ENCODE data around the gene CTU2.

The CTU2 gene

DNA sequence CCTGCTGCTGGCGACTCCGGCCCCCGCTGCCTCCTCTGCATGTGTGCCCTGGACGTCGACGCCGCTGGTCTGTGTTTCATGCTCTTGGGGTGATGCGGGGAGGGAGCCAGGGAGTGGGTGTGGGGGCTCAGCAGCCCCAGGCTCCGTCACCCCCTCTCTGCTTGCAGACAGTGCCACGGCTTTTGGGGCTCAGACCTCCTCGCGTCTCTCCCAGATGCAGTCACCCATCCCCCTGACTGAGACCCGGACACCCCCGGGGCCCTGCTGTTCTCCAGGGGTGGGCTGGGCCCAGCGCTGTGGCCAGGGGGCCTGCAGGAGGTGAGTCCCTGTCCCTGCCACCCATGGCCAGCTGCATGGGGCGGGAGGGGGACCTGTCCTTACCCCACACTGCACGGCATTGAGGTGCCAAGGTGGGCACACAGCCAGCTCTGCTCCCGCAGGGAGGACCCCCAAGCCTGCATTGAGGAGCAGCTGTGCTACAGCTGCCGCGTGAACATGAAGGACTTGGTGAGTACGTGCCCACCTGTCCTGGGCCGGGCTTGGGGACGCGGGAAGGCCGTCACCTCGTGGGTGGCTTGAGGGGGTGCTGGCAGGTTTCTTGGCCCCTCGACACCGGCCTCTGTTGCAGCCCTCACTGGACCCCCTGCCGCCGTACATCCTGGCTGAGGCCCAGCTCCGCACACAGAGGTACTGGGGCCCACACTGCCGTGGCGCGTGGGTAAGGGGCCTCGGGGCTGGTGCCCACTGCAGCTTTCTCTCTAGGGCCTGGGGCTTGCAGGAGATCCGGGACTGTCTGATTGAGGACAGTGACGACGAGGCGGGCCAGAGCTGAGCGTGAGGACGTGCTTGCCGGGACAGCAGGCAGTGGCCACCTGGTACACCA lies 8.4 kb downstream of the CTU2 start:
- no peak for DNase-seq (ENCODE audit: low spot score)

DNA sequence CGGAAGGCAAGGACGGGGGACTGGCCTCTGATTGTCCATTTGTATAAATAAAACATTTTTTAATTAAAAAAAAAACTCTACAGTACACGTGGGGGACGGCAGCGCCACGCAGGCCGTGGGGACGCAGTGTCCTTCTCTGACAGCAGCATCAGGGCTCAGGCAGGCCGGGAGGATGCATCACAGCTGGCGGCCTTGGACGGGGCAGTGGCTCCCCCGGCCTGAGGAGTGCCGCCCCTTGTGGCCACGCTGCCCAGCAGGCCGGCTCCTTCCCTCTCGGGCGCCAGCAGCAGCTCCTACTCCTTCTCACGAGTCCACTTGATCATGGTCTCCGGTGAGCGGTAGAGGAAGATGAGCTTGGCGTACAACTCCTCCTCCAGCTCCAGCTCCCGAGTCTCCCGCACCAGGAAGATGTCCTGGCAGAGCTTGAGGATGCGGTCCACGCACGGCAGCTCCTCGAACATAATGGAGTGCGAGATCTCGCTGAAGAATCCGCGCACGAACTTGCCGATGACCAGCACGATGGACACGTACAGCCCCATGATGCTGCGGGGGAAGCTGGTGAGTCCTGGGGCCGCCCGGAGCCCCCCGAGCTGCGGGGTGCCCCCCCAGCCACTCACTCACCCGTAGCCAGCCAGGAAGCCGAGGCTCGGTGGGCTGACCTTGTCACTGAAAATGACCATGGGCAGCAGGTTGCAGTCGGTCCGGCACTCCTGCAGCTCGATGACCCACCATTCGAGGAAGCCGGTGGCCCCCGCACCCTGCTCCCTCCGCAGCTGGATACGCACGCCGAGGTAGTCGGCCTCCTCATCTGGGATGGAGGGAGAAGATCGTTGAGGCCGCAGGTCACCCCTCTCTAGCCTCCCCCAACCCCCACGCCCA lies 9.2 kb downstream of the CTU2 start:
- DNase-seq (ENCODE audit: low spot score): no peak

DNA sequence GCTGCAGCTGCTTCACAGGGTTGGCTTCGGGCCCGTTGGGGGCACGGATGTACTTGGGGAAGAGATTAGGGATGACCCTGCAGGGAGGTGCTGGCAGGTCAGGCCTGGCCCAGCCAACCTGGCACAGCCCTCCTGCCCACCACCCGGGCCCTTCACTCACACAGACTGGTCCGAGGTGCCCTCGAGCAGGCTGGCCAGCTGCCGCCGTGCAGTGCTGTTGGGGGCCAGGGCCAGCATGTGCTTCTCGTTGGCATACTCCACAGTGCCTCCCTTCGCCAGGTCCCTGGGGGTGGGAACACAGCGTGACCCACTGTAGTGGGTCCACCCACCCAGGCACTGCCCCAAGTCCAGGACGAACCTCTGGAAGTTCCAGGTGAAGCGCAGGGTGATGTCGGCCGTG lies 9.9 kb downstream of the CTU2 start:
- DNase-seq (ENCODE audit: low spot score): no peak

DNA sequence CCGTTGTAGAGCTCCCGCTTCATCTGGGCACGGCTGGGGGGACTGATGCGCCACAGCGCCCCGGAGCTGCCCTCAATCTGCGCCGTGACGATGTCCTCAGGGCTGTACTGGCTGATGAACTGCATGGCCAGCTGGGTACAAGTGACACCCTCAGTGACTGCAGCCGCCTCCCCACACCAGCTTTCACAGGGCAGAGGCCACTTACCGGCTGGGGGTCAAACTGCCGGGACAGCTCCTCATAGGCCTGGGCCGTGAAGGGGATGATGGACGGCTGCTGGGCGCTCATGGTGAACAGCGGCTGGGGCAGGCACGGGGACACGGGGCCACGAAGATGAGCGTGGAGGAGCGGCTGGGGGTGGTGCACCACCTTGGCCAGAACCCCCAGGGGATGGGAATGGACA lies 10.3 kb downstream of the CTU2 start:
- no peak for DNase-seq (ENCODE audit: low spot score)

DNA sequence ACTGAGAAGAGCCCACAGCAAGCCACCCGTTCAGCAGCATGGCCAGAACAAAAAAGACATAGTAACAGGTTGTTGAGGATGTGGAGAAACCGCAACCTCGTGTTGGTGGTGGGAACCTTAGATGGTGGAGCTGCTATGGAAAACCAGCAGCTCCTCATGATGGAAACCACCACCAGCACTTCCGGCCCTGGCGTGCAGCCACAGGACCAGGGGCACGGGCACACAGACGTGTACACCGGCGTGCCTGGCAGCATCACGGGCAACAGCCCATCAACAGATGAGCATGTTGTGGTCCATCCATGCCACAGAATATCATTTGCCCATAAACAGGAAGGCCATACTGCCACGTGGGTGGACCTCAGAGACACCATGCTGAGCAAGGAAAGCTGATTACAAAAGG lies 11.9 kb downstream of the CTU2 start:
- DNase-seq (ENCODE audit: low spot score): no peak

DNA sequence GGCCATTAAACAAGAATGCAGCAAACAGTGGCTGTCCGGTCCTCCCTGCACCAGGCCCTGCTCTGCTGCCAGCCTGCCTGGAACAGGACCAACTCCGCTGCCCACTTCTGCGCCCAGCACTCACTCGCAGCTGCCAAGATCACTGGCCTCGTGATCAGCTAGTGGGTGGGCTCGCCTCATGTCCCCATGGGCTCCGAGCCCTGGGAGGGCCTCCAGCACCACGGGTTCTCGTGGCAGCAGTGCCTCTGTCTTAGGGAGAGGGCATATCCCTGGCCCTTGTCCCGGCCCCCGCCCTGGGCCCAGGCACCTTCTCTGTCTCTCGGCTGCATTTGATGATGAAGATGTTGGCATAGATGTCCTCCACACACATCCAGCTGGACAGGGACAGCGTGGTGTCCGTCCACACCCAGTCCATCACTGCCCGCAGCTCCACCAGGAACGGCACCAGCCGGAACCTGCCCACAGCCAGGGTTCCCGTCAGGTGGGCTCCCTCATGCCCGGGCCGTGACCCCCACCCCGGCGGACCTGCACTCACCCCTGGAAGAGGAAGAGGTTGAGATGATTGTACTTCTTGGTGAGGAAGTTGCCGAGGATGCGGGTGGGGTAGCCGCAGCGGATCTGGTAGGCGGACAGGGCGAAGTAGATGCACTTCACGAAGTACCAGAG lies 13.1 kb downstream of the CTU2 start:
- DNase-seq (ENCODE audit: low spot score): no peak

DNA sequence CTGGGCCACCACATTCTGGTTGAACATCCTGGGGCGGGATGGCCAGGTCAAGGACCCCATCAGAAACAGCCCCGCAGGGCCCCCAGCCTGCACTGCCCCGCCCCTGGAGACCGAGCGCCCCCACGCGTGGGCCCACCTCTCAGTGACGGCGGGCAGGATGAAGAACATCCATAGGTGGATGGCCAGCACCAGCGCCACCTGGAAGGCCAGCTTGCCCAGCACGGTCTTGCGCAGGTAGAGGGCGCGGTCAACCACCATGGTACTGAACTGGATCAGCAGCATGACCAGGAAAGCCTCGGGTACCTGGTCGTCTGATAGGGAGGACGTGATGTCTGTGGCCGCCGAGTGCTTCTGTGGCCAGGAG lies 13.6 kb downstream of the CTU2 start:
- no peak for DNase-seq (ENCODE audit: low spot score)

DNA sequence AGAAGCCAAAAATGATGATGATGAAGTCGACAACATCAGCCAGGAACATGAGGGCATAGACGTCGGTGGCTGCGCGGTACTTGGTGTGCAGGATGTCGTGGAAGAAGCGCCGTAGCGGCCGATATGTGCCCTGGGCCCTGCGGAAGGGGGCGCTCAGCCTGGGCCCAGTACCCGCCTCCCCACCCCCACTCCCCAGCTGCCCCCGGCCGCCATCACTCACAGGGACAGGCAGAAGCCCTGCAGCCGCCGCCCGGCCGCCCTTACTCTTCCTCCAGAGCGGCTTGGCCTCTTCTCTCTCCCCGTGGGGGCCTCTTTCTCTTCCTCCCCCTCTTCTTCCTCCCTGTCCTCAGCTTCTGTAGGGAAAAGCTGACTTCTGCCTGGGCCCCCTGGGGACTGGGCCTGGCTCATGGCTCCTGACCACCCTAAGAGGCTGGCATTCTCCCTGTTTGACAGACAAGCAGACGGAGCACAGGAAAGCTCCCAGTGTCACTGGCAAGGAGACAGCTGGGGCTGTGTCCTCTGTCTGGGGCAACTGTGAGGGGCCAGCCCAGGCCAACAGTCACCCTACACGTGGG lies 14.2 kb downstream of the CTU2 start:
- no peak for DNase-seq (ENCODE audit: low spot score)

DNA sequence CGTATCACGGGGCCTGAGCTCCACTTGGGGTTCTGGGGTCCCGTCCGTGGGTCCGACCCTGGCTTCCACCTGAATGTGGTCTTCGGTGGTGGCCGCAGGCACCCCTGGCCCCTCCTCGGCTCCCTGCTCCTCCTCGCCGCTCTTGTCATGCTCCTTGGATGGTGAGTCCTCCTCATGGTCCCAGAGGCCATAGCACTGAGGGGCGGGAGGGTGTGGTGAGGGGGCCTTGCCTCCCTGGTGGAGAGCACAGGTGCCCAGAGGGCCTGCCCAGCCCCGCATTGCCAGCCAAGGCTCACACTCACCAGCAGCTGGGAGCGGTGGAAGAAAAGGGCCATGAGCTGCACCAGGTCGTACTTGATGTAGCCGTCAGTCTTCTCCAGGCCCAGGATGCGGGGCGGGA lies 14.9 kb downstream of the CTU2 start:
- no peak for DNase-seq (ENCODE audit: low spot score)

DNA sequence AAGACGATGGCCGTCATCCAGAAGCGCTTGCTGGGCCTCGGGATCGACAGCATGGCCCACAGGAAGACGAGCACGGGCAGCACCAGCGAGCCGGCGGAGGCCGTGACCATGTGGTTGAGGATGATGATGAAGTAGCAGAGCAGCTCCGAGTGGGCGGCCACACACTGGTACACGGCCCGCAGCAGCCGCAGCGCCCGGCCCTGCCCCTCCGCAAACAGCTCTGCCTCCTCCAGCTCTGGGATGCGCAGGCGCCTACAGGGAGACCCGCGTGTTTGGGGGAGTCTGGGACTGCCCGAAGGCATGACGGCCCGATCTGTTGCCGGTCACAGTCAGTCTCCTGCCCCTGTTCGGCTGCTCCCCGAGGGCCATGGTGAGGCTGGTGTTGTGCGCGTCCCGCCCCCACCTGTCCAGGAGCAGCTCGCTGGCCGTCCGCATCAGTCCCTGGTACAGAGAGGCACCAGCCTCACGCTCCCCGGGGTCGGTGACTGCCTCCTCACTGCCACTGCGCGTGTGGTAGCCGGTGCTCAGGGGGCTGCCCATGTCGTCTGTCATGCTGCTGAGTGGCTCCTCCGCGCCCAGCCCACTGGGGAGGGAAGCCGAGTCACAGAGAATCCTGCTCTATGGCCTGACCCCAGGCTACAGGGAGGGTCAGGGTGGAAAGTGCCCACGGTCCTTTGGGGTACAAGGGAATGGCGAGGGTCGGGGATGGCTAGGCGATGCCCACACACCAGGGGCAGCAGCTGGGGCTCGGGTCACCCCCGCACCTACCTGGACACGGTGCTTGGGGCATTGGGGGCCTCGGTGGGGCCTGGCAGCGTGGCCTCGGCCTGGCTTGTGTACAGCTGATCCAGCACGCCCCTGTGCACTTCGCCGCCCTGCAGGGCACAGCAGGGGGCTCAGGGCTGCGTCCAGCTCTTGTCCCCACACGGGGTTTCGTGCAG lies 15.8 kb downstream of the CTU2 start:
- DNase-seq (ENCODE audit: low spot score): no peak

DNA sequence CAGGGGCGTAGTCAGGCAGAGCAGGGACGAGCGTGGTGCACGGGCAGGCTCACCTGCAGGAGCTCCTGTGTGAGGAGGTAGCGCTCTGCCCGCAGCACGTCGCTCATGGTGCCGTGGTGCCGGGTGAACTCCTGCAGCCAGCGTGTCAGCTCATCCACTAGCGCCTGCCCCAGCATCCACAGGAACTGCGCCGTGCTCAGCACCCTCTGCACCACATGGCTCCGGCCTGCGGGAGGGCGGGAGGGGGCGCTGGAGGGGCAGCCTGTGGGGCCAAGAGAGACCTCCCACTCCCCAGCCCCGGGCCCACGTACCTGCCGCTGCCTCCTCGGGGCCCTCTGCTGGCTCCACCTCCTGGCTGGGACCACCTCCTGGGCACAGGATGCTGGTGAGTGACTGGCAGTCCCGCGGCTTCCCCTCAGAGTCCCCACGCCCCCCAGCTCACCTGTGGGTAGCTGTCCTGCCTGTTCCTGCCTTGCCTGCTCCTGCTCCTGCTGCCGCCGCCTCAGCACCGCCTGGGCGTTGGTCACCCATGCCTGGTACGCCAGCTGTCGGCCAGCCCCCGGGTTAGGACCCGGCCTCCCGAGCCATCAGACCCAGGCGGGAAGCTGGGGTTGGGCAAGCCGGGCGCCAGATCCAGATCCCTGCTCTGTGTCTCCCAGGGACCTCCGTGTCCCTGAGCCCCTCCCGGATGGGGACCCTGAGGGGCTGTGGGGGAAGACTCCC lies 16.6 kb downstream of the CTU2 start:
- no peak for DNase-seq (ENCODE audit: low spot score)

DNA sequence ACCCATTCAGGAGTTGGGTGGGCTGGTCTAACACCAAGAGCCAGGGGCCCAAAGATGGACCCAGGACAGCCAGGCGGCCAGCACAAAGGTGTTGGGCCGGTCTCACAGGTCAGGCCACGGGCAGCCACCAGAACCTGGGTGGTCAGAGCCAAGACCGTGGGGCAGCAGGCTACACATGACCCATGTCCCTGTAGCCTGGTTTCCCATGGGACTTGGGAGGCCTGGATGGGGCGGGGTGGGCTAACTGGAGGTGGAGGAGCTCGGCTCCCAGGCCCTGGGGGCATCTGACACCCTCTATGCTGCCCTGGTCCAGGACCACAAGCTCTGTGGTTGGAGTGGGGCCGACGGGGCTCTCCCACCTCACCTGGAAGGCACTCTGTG lies 17.2 kb downstream of the CTU2 start:
- no peak for DNase-seq (ENCODE audit: low spot score)

DNA sequence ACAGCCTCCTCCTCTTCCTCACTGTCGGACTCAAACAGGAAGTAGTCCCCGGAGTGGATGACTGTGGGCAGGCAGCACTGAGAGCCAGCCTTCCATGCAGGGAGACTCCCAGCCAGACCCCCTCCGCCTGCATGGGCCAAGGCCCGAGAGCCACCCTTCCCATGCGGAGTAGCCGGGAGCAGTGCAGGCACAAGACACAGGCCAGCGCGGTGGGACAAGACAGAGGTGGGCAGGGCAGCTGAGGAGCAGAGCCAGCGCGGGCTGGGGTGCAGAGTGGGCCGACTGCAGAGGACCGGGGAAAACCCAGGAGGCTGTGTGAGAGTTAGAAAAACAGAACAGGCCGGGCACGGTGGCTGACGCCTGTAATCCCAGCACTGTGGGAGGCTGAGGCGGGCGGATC lies 17.6 kb downstream of the CTU2 start:
- DNase-seq (ENCODE audit: low spot score): no peak

DNA sequence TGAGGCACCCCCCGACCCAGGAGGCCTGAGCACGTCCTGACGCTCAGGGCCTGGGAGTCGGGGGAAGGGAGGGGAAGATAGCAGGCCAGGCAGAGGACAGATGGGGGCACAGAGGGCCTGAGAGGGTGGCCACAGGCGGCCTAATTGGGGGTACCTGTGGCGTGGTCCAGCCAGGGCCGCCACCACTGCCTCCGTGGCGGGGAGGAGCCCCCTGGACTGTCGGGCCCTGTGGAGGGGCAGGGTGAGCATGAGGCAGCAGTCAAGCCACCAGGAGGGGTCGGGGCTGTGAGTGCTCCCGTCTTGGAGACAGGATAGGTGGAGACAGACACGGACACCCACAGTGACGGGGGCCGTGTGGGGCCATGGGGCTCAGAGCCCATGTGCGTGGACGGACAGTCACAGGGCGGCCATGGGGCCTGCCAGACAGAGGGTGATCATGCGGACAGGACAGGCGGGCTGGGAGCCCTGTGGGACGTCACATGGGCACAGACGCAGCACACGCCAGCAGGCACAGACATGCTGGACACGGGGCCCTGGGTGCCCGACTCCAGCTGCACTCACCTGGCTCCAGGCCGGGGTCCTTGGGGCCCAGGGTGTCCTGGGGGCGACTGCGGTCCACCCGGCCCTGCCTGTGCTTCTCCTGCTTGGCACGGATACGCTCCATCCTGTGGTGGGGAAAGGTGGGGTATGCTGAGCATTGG lies 18.7 kb downstream of the CTU2 start:
- DNase-seq (ENCODE audit: low spot score): no peak

DNA sequence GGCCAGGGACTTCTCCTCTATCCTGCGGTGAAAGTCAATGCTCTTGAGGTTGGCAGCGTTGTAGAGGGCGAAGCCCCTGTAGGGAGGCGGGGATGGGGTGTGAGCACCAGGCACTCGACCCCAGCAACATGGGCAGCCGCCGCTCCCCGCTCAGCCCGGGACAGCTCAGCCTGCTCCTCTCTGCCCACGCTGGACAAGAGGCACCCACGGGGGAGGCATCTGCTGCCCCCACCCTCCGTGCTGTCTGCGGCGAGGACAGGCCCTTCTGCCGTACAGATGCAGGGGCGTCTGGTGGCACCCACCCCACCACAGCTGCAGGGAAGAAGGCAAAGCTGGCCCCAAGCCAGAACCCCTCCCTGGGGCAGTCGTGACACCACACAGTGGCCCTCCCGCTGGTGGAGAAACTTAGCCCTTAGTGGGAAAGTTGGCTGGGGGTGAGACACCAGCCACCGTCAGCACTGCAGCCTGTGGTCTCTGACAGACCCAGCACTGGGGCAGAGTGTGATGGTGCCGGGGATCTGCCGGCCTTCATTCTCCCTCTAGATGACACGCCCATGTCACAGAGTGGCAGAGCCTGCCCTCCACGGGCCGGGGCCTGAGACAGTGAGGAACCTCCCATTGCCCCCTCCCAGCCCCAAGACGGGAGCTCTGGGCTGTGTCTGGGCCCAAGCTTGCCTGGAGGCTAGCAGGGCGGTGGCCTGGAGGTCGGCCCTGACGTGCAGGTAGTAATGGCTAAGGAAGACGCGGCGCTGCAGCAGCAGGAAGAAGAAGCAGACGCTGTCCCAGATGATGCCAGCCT lies 19.5 kb downstream of the CTU2 start:
- DNase-seq (ENCODE audit: low spot score): no peak

DNA sequence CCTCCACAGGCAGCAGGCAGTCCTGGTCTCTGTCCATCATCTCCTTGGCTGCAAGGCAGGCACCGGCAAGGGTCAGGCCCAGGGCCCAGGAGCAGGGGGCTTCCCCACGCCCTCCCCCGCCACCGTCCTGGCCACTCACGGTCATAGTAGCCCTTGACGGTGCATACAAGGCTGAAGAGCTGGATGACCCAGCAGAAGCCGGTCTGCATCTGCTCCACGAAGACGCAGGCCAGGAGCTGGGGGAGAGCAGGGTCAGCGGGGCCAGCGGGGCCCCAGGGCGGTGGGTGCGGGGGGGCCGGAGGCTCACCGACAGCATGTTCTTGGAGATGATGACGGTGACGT lies 20.1 kb downstream of the CTU2 start:
- DNase-seq (ENCODE audit: low spot score): no peak

DNA sequence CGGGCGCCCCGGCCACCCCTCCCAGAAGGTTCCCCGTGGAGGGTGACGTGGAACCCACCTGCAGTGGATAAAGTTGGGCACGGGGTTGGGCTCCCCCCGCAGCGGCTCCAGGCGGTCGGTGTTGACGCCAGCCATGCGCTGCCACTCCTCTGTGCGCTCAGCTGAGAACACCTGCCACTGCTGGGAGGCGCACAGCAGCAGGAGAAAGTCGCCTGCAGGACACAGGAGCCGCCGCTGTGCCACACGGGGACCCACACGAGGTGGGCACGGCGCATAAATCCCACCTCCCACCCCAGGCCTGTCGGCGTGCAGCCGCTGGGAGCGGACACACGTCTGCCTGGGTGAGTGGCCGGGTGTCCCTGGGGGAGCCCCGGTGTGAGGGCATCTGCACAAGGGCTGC lies 20.7 kb downstream of the CTU2 start:
- DNase-seq (ENCODE audit: low spot score): no peak

DNA sequence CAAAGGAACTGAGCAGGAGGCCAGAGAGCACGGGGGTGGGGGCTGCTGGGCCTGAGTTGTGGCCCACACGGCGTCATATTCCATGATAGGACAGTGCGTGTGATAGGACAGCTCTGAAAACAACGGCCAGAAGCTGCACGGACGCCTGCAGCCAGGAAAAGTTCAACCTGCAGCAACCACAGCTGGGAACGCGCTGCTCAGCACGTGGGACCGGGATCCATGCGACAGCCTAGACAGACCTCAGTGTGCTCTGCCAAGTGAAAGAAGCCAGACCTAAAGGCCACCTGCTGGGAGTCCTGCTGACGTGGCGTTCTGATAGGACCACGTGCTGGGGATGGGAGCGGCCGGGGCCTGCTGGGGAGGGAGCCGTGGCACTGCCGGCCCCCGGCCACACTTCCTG lies 21.6 kb downstream of the CTU2 start:
- no peak for DNase-seq (ENCODE audit: low spot score)

Data from CD4-positive, alpha-beta T cell treated with Interleukin-2 at 100 ng/mL for 4 hours (primary cell).